GM18907 (cell line): ENCODE measurements around the gene COA1.
"Not testable (repeated sequence)": the region's sequence is repeated elsewhere in the genome, so short reads cannot be mapped to it uniquely, and the experiment has no call there.

ENCODE experiments used
- ATAC-seq: cut with Tn5 transposase; IDR thresholded peaks from one replicate; pipeline ENCODE4 v1.9.1; 2021; ENCODE audit warnings: mild to moderate bottlenecking, moderate library complexity; ENCODE audit not compliant: unreplicated experiment

Gene COA1

GRCh38 chr7:43637114-43637806 is 92.1 kb downstream of the COA1 start:
- no peak for ATAC-seq

- ATAC-seq: no peak
Observed at GRCh38 chr7:43636093-43636492, 93.2 kb downstream of the COA1 start.

- ATAC-seq: no peak
Observed at GRCh38 chr7:43634384-43634783, 94.9 kb downstream of the COA1 start.

GRCh38 chr7:43632746-43633145 is 96.6 kb downstream of the COA1 start:
- ATAC-seq: no peak

GRCh38 chr7:43631559-43631958 is 97.8 kb downstream of the COA1 start:
- no peak for ATAC-seq

- ATAC-seq: no peak
Observed at GRCh38 chr7:43630482-43630881, 98.8 kb downstream of the COA1 start.

GRCh38 chr7:43629857-43630256 is 99.5 kb downstream of the COA1 start:
- no peak for ATAC-seq

- no peak for ATAC-seq
Observed at GRCh38 chr7:43628431-43628830, 100.9 kb downstream of the COA1 start.

GRCh38 chr7:43627798-43628197 is 101.5 kb downstream of the COA1 start:
- not testable (repeated sequence) for ATAC-seq

- ATAC-seq: no peak
Observed at GRCh38 chr7:43626695-43627094, 102.6 kb downstream of the COA1 start.

GRCh38 chr7:43625980-43626379 is 103.3 kb downstream of the COA1 start:
- ATAC-seq: peak; percentile 42

GRCh38 chr7:43625453-43625852 is 103.9 kb downstream of the COA1 start:
- peak; percentile 79 for ATAC-seq

- no peak for ATAC-seq
Observed at GRCh38 chr7:43624156-43624555, 105.2 kb downstream of the COA1 start.

- ATAC-seq: no peak
Observed at GRCh38 chr7:43621729-43622448, 107.4 kb downstream of the COA1 start.

GRCh38 chr7:43619213-43620012 is 109.9 kb downstream of the COA1 start:
- ATAC-seq: no peak

- ATAC-seq: no peak
Observed at GRCh38 chr7:43618073-43618472, 111.2 kb downstream of the COA1 start.

- ATAC-seq: no peak
Observed at GRCh38 chr7:43616977-43617376, 112.3 kb downstream of the COA1 start.

- no peak for ATAC-seq
Observed at GRCh38 chr7:43615558-43616145, 113.7 kb downstream of the COA1 start.

- ATAC-seq: peak; percentile 71
Observed at GRCh38 chr7:43612599-43613589, 116.4 kb downstream of the COA1 start.

- no peak for ATAC-seq
Observed at GRCh38 chr7:43612128-43612527, 117.2 kb downstream of the COA1 start.
